GM19467 (cell line): ENCODE results near the gene METTL9.
"Not testable (repeated sequence)": the region's sequence is repeated elsewhere in the genome, so short reads cannot be mapped to it uniquely, and the experiment has no call there.

Experiments
- ATAC-seq: cut with Tn5 transposase; IDR thresholded peaks from one replicate; pipeline ENCODE4 v1.9.1; 2021; ENCODE audit warnings: mild to moderate bottlenecking, moderate library complexity; ENCODE audit not compliant: unreplicated experiment

METTL9 gene

GRCh38 chr16:21610006-21610544 lies 10.7 kb downstream of the METTL9 start:
- no peak for ATAC-seq

- no peak for ATAC-seq
Measured at GRCh38 chr16:21610766-21611165, 11.4 kb downstream of the METTL9 start.

- ATAC-seq: no peak
Measured at GRCh38 chr16:21611198-21611555, 11.8 kb downstream of the METTL9 start.

GRCh38 chr16:21611556-21612384 lies 12.4 kb downstream of the METTL9 start:
- ATAC-seq: no peak

GRCh38 chr16:21613361-21613760 lies 14.0 kb downstream of the METTL9 start:
- ATAC-seq: no peak

GRCh38 chr16:21613781-21614180 lies 14.4 kb downstream of the METTL9 start:
- ATAC-seq: no peak

- no peak for ATAC-seq
Measured at GRCh38 chr16:21614896-21615295, 15.5 kb downstream of the METTL9 start.

GRCh38 chr16:21617607-21618006 lies 18.2 kb downstream of the METTL9 start:
- no peak for ATAC-seq

GRCh38 chr16:21618281-21618680 lies 18.9 kb downstream of the METTL9 start:
- ATAC-seq: no peak

- ATAC-seq: no peak
Measured at GRCh38 chr16:21619765-21620425, 20.5 kb downstream of the METTL9 start.

- ATAC-seq: no peak
Measured at GRCh38 chr16:21620592-21620991, 21.2 kb downstream of the METTL9 start.

GRCh38 chr16:21622545-21622944 lies 23.2 kb downstream of the METTL9 start:
- no peak for ATAC-seq

- ATAC-seq: no peak
Measured at GRCh38 chr16:21625026-21625425, 25.6 kb downstream of the METTL9 start.

- ATAC-seq: no peak
Measured at GRCh38 chr16:21626659-21627277, 27.4 kb downstream of the METTL9 start.

- ATAC-seq: no peak
Measured at GRCh38 chr16:21628121-21628726, 28.8 kb downstream of the METTL9 start.

GRCh38 chr16:21628772-21629171 lies 29.4 kb downstream of the METTL9 start:
- no peak for ATAC-seq

GRCh38 chr16:21629616-21630539 lies 30.5 kb downstream of the METTL9 start:
- ATAC-seq: not testable (repeated sequence)

GRCh38 chr16:21630866-21631265 lies 31.5 kb downstream of the METTL9 start:
- ATAC-seq: not testable (repeated sequence)

- ATAC-seq: not testable (repeated sequence)
Measured at GRCh38 chr16:21631376-21631775, 32.0 kb downstream of the METTL9 start.

GRCh38 chr16:21631951-21632575 lies 32.7 kb downstream of the METTL9 start:
- not testable (repeated sequence) for ATAC-seq
